Measurements from ENCODE around the gene NF1.
"Not testable (repeated sequence)": the region's sequence is repeated elsewhere in the genome, so short reads cannot be mapped to it uniquely, and the experiment has no call there.

Gene NF1

GRCh38 chr17:31198666-31199065 is 103.9 kb downstream of the NF1 start:
- DNase-seq = not testable (repeated sequence)

DNA sequence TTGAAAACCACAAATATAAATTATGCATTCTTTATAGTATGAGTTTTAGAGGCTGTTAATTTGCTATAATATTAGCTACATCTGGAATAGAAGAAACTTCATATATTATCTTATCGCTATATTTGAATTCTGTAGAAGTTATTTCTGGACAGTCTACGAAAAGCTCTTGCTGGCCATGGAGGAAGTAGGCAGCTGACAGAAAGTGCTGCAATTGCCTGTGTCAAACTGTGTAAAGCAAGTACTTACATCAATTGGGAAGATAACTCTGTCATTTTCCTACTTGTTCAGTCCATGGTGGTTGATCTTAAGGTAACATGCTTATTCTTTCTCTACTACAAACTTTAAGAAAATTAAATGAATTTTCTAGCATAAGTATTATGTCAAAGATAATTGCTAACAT is 105.5 kb downstream of the NF1 start:
- DNase-seq = no peak

DNA sequence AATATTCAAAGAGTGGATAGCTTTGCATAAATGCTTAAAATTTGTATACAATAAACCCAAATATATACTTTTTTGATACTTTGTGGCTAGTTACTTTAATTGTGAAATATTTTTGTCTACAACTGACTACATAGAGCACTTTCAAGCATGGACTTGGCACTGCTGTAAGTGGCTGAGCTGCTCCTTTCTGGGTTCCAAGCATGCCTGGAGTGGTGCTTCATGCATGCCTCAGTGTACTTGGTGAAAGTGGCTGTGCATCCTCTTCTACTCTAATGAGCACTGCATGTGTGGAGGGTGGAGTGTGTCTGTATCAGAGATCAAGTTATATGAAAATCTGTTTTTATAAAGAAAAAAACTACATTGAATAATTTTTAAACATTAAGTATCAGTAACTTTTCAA is 108.2 kb downstream of the NF1 start:
- no peak for DNase-seq

DNA sequence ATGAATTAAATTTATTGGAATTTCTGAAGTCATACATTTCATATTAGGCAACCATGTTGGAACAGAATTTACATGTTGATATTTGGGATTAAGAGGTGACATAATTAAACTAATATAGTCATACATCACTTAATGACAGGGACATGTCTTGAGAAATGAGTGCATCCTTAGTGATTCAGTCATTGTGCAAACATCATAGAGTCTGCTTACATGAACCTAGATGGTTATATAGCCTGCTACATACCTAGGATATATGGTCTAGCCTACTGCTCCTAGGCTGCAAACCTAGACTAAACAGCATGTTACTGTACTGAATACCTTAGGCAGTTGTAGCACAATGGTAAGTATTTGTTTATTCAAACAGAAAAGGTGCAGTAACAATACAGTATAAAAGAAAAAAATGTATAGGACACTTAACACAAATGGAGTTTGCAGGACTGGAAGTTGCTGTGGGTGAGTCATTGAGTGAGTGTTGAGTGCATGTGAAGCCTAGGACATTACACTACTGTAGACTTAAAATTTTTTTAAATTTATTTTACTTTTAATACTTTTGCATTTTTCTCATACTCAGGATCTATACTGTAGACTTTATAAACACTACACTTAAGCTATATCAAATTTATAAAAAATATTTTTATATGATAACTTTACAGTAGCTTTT is 116.7 kb downstream of the NF1 start:
- DNase-seq = no peak

DNA sequence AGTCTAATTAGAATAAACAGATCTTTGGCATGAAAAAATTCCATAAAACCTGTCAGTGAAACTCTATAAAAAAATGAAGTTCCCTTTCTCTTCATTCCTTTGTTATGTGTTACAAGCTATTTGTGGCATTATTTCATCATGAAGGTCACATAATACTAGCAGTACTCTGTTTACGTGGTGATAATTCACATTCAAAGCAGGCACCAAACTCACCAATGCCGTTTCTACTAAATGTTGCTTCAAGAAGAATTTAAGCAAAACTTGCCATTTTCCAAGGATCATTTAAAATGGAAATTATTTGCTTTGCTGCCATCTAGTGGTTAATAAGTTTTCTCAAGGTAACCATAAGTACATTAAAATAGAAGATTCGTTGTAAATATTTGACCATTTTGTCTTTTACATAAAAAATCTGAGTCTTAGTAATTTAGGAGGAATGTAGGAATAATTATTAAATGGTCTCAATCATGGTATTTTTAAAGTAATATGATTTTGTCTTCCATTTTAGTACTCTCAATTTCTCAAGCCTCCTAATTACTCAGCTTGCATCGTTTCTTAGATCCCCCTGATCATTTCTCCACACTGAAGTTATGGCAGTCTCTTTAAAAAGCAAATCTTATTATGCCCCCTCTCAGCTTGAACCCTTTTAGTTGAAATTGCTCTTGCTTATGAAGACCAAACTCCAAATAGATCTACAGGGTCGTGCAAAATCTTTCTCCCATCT is 121.4 kb downstream of the NF1 start:
- DNase-seq = peak; percentile 5

DNA sequence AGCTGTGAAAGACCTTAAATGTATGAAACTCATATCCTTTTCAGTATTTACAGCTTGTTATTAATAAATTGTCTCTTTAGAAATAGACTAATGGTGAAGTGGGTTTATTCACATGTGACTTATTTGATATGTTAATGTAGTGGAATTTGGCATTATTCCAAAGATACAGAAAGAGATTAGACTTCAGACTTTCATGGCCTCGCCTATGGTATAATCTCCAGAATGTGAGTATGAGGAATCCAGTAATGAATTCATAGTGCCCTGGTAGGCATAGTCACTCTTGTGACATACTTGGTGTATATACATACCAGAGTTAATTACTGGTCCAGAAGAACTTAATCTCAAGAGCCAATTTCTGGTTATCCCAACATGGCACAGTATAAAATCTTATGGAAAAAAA is 129.6 kb downstream of the NF1 start:
- no peak for DNase-seq

- no peak for DNase-seq
Measured at GRCh38 chr17:31225831-31226230, 131.1 kb downstream of the NF1 start.

DNA sequence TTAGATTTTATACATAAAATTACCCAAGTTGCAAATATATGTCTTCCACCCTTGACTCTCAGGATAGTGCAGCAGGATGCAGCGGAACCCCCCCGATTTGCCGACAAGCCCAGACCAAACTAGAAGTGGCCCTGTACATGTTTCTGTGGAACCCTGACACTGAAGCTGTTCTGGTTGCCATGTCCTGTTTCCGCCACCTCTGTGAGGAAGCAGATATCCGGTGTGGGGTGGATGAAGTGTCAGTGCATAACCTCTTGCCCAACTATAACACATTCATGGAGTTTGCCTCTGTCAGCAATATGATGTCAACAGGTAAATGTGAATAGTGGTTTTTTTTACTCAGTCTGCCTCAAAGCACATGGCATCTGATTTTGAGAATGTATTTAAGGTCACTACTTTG is 131.6 kb downstream of the NF1 start:
- DNase-seq = no peak

DNA sequence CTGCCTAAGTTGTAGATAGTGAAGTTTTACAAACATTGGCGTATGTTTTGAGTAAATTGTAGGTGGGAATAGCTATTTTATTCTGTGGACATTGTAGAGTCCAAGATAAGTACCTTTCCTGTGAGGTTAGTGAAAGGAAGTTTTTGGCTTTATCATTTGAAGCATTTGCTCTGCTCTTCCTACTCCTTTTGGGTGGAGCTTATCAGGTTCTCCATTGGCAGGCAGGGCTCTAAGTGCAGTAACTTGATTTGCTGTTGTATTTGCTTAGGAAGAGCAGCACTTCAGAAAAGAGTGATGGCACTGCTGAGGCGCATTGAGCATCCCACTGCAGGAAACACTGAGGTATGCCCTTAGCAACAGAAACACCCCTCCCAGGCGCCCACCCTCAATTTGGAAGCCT is 132.2 kb downstream of the NF1 start:
- DNase-seq = no peak

DNA sequence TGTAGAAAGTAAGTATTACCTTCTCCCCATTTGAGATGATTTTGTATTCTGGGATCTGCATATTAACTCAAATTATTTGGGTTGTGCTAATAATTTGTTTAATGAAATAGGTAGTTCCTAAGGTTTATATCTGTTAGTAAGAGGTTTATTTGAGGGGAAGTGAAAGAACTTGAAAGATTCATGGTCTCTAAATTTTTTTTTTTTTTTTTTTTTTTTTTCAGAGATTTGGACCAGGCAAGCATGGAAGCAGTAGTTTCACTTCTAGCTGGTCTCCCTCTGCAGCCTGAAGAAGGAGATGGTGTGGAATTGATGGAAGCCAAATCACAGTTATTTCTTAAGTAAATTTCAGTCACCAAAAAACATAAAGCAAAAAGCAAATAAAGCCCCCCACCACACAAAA is 137.1 kb downstream of the NF1 start:
- DNase-seq = no peak

- no peak for DNase-seq
Measured at GRCh38 chr17:31235110-31235509, 140.3 kb downstream of the NF1 start.

DNA sequence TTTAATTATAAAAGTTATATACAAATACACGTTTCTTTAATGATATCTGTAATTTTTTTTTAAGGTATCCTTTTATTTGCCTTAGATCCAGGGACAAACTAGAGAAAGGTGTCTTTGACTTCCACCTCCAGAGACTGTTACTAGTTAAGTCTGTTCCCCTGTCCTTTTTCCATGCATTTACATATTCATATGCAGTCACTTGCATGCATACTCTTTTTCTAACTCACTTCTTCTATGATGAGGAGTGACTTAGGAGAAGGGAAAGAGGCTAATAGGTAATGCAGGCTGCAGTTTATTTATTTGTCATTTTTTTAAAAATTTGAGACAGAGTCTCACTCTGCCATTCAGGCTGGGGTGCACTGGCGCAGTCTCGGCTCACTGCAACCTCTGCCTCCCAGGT is 141.4 kb downstream of the NF1 start:
- no peak for DNase-seq

DNA sequence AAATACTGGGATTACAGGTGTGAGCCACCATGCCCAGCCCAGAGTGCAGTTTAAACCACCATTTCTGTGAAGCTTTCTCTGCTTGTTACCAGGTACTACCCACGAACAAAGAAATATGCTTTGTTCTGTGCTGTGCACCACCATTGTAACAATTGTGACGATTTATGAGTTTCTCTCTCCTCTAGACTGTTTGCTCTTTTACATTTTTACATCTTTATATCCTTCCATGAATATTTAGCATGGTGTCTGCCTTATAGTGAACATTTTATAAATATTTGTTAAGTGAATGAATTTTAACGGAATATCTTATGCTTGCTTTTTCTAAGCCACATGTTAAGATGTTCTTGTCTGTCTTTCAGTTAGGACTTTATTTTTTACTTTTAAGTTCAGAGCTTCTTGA is 141.9 kb downstream of the NF1 start:
- no peak for DNase-seq

- DNase-seq = no peak
Measured at GRCh38 chr17:31241116-31241515, 146.3 kb downstream of the NF1 start.

GRCh38 chr17:31248986-31249834 is 154.4 kb downstream of the NF1 start:
- no peak for DNase-seq

GRCh38 chr17:31249835-31250141 is 155.0 kb downstream of the NF1 start:
- no peak for DNase-seq

- DNase-seq = no peak
Measured at GRCh38 chr17:31250229-31250628, 155.5 kb downstream of the NF1 start.

DNA sequence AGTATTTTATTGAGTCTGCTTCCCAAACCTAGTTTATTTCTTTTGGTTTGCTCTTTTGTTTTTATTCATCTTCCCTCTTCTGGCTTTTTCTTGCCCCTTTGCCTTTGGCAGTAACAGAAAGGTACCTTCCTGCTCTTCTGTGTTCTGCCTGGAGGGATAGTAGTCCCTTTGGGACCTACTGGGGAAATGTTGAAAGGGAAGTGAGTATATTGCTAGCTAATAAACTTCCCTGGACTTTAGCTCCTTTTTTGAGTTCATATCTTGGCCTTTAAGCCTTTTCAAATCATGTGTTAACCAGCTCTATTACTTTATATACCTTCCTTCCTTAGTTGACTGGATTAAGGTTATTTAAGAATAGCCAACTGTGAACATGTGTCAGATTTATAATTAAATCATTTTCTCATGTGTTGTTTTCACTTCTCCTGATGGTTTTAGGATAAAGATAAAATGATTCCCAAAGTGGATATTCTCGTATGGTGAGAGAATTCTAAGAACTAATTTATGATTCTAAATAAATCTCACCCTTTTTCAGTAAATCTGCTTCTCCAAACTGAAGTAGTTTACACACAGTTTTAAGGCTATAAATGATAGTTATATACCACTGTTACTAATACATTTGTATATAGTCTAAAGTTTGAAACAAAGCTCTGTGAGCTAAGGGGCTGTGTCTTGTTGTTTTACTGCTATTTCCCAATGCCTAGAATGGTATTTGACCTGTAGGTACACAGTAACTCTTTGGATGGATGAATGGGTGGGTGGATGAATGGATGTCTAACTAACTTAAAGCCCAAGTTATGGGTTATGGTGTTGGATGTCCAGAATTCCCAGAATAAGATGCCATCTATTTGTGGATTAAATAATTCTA is 156.6 kb downstream of the NF1 start:
- DNase-seq = no peak

- DNase-seq = no peak
Measured at GRCh38 chr17:31251970-31252328, 157.2 kb downstream of the NF1 start.

GRCh38 chr17:31252741-31253140 is 158.0 kb downstream of the NF1 start:
- DNase-seq = no peak

- DNase-seq = no peak
Measured at GRCh38 chr17:31254654-31255053, 159.9 kb downstream of the NF1 start.

- DNase-seq = no peak
Measured at GRCh38 chr17:31256936-31257335, 162.2 kb downstream of the NF1 start.

- no peak for DNase-seq
Measured at GRCh38 chr17:31260151-31260550, 165.4 kb downstream of the NF1 start.
